Measurements from ENCODE around the gene LAMA2. TPM values are rescaled to one million over a fixed set of nuclear protein-coding genes. Genes with fewer than 3 reads are reported as not detected.
"Not testable (repeated sequence)": the region's sequence is repeated elsewhere in the genome, so short reads cannot be mapped to it uniquely, and the experiment has no call there.

Gene LAMA2
- total RNA-seq, 6 experiments from 2014 or later: 2.9 to 12.1 (median 6.2) TPM

DNA sequence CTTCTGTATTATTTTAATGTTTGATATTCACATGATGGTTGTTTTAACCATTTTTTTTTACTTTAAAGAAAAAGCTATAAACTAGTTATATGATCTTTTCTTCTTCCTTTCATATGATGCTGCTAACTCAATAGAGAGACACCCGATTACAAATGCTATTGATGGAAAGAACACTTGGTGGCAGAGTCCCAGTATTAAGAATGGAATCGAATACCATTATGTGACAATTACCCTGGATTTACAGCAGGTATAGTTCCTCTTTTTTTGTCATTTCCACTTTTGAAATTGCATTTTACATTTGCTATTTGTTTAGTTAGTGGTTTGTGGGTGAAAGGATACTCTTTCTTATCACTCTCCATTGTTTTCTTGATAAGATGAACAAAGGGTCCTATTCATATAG, 176.7 kb downstream of the LAMA2 start:
- H3K27me3 ChIP-seq: no peaks in the 10 kb centered on the region
- no peak for ATAC-seq
- no peak for DNase-seq
- no peak overlapping the region for H3K27ac ChIP-seq
- intact Hi-C loops (cut with DNase I): no loop called here
- H3K9me3 ChIP-seq: no peaks in the 10 kb centered on the region
- no peaks in the 10 kb centered on the region for H3K4me1 ChIP-seq
- whole genome bisulfite sequencing (ENCODE audit: insufficient coverage, low coverage, low lambda C conversion rate, missing lambda C conversion rate): 26% methylated on average over 2 of the region's 2 CpGs
- H3K36me3 ChIP-seq: no peaks in the 10 kb centered on the region
- TF ChIP-seq, protein P1, sequence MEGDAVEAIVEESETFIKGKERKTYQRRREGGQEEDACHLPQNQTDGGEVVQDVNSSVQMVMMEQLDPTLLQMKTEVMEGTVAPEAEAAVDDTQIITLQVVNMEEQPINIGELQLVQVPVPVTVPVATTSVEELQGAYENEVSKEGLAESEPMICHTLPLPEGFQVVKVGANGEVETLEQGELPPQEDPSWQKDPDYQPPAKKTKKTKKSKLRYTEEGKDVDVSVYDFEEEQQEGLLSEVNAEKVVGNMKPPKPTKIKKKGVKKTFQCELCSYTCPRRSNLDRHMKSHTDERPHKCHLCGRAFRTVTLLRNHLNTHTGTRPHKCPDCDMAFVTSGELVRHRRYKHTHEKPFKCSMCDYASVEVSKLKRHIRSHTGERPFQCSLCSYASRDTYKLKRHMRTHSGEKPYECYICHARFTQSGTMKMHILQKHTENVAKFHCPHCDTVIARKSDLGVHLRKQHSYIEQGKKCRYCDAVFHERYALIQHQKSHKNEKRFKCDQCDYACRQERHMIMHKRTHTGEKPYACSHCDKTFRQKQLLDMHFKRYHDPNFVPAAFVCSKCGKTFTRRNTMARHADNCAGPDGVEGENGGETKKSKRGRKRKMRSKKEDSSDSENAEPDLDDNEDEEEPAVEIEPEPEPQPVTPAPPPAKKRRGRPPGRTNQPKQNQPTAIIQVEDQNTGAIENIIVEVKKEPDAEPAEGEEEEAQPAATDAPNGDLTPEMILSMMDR (IDR thresholded peaks at IDR 0.05): no peak
- H3K4me3 ChIP-seq: no peak overlapping the region

DNA sequence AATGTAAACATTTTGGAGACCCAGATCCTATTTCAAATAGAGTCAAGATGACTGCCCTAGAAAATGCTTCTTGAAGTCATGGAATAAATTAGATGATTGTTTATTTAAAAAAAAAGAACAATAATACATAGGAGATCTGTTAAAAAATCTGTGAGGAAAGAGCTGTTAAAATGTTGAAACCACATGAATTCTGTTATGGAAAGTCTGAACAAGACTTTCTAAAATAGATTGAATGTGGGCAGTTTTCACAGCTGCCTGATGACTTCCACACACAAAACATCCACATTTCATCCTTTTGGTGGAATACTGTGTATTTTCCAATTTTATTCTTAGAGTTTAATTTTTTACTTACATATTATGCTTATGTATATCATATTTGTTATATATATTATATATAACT, 186.1 kb downstream of the LAMA2 start:
- TF ChIP-seq, protein P1 (IDR thresholded peaks at IDR 0.05): no peak
- no peak for TF ChIP-seq POLR2A (IDR thresholded peaks at IDR 0.05)
- intact Hi-C loops (cut with DNase I): no loop called here
- DNase-seq (no peak), ATAC-seq (no peak)
- Histone ChIP-seq H3K36me3 (no peaks in the 10 kb centered on the region), H3K4me1 (no peaks in the 10 kb centered on the region), H3K4me3 (no peak overlapping the region), H3K9me3 (no peaks in the 10 kb centered on the region), H3K27ac (no peak overlapping the region), H3K27me3 (no peaks in the 10 kb centered on the region)

DNA sequence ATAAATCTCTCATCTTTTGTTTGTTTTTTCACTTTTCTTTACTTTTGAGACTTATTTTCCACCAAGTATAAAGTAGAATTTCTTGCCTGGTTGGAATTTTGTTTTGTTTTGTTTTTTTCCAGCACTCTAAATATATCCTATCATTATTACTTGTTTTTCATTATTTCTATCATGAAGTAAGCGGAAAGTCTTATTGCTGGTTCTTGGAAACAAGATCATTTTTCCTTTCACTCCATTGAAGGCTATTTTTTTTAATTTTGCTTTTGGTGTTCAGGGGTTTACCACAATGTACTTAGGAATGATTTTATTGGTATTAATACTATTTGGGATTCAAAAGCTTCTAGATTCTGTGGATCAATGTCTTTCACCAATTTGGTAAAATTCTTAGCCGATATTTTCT, 190.1 kb downstream of the LAMA2 start:
- H3K9me3 ChIP-seq: no peaks in the 10 kb centered on the region
- no peaks in the 10 kb centered on the region for H3K36me3 ChIP-seq
- no peaks in the 10 kb centered on the region for H3K4me1 ChIP-seq
- TF ChIP-seq POLR2A (IDR thresholded peaks at IDR 0.05): no peak
- no peaks in the 10 kb centered on the region for H3K27me3 ChIP-seq
- ATAC-seq (no peak), DNase-seq (no peak)
- no peak overlapping the region for H3K27ac ChIP-seq
- H3K4me3 ChIP-seq: no peak overlapping the region
- 63% methylated on average over 2 of the region's 2 CpGs for WGBS (ENCODE audit: insufficient coverage, low coverage, low lambda C conversion rate, missing lambda C conversion rate)
- intact Hi-C loops (cut with DNase I): no loop called here

DNA sequence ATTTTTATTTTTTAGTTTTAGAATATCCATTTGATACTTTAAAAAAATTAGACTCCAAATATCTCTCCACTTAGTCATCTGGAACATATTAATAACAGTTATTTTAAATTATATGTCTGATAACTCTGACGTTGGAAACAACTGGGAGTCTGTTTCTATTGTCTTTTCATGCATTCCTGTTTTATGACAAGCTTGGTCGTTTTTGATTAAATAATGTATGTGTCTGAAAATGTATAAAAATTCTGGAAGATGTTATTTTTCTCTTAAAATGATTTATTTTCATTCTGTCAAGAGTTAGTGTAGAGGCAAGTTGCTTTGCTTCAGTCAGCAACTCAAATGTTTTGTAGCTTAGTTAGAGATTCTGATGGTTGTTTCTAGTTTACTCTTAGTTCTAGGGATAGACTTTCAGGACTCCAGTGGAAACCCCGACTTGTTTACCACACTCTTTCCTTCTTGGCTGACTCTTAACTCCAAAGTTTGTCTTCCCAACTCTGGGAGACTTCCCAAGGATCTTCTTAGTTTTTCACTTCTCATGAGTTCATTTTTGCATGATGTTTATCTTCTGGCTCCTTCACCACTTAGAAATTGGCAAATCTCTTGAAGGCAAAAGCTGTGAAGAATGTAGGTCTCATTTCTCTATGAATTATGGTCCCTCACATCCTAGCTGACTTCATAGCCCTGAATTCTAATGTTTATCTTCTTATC, 190.9 kb downstream of the LAMA2 start:
- TF ChIP-seq, protein P1 (IDR thresholded peaks at IDR 0.05): no peak
- TF ChIP-seq POLR2A (IDR thresholded peaks at IDR 0.05): no peak
- Histone ChIP-seq H3K9me3 (no peaks in the 10 kb centered on the region), H3K27me3 (no peaks in the 10 kb centered on the region), H3K36me3 (no peaks in the 10 kb centered on the region), H3K4me1 (no peaks in the 10 kb centered on the region), H3K4me3 (no peak overlapping the region), H3K27ac (no peak overlapping the region)
- DNase-seq (no peak), ATAC-seq (no peak)
- intact Hi-C loops (cut with DNase I): no loop called here
- 27% methylated on average over 3 of the region's 3 CpGs for WGBS (ENCODE audit: insufficient coverage, low coverage, low lambda C conversion rate, missing lambda C conversion rate)

DNA sequence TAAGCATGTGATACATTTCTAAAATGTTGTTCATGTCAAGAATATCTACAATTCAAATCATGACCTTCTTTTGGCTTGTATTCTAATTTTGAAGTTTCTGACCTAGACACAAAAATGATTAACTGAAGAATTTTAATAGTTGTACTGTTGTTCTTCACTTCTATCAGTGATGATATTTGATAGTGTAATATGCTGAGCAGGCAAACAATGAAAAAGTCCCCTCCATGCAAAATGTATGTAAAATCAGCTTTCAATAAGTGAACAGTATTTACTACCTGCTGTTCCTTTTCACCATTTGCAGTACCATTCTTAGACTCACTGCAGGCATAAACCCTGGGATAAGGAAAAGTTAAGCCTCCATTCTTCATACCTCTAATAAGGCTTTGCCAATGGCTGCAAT, 201.5 kb downstream of the LAMA2 start:
- Histone ChIP-seq H3K27ac (no peak overlapping the region), H3K4me3 (no peak overlapping the region), H3K27me3 (no peaks in the 10 kb centered on the region), H3K9me3 (no peaks in the 10 kb centered on the region), H3K4me1 (no peaks in the 10 kb centered on the region), H3K36me3 (no peaks in the 10 kb centered on the region)
- no peak for TF ChIP-seq POLR2A (IDR thresholded peaks at IDR 0.05)
- TF ChIP-seq, protein P1 (IDR thresholded peaks at IDR 0.05): no peak
- ATAC-seq (no peak), DNase-seq (no peak)
- intact Hi-C loops (cut with DNase I): no loop called here

DNA sequence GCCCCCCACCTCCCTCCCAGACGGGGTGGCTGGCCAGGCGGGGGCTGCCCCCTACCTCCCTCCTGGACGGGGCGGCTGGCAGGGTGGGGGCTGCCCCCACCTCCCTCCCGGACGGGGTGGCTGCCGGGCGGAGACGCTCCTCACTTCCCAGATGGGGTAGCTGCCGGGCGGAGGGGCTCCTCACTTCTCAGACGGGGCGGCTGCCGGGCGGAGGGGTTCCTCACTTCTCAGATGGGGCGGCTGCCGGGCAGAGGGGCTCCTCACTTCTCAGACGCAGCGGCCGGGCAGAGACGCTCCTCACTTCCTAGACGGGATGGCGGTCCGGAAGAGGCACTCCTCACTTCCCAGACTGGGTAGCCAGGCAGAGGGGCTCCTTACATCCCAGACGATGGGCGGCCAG, 205.5 kb downstream of the LAMA2 start:
- ATAC-seq; intact Hi-C loops (cut with DNase I); H3K9me3 ChIP-seq; H3K27me3 ChIP-seq; H3K4me3 ChIP-seq; H3K4me1 ChIP-seq; H3K36me3 ChIP-seq; H3K27ac ChIP-seq: not testable (repeated sequence)
- WGBS (ENCODE audit: insufficient coverage, low coverage, low lambda C conversion rate, missing lambda C conversion rate): 80% methylated on average over 5 of the region's 26 CpGs
- peak in 1 of 3 donors; percentile 31 for DNase-seq

Measured in right lobe of liver (tissue), 6 donors.